Glutamatergic neuron (in vitro differentiated cells): ENCODE data around the gene LCP2. TPM values are rescaled to one million over a fixed set of nuclear protein-coding genes. Genes with fewer than 3 reads are reported as not detected.

Experiments used
- DNase-seq: peaks from one replicate; pipeline ENCODE4 v3.0.0; 2022
- H3K27ac Mint-ChIP-seq: one replicate; pipeline ENCODE4 v1.8.0; 2020; ENCODE audit warnings: mild to moderate bottlenecking, mixed read lengths, inconsistent platforms; ENCODE audit not compliant: unreplicated experiment
- H3K27me3 Mint-ChIP-seq: one replicate; pipeline ENCODE4 v1.8.0; 2020; ENCODE audit warnings: mild to moderate bottlenecking, moderate library complexity, mixed read lengths, inconsistent platforms; ENCODE audit not compliant: unreplicated experiment
- H3K36me3 Mint-ChIP-seq: one replicate; pipeline ENCODE4 v1.8.0; 2020; ENCODE audit warnings: mild to moderate bottlenecking, mixed read lengths, inconsistent platforms; ENCODE audit not compliant: unreplicated experiment
- H3K4me1 Mint-ChIP-seq: one replicate; pipeline ENCODE4 v1.8.0; 2020; ENCODE audit warnings: mild to moderate bottlenecking, low read depth, mixed read lengths, inconsistent platforms; ENCODE audit not compliant: unreplicated experiment
- H3K4me3 Mint-ChIP-seq: one replicate; pipeline ENCODE4 v1.8.0; 2020; ENCODE audit warnings: mild to moderate bottlenecking, mixed read lengths, inconsistent platforms; ENCODE audit not compliant: unreplicated experiment
- H3K9me3 Mint-ChIP-seq: one replicate; pipeline ENCODE4 v1.8.0; 2020; ENCODE audit warnings: mild to moderate bottlenecking, moderate library complexity, mixed read lengths, inconsistent platforms; ENCODE audit not compliant: unreplicated experiment
- CTCF ChIP-seq: fragments of 200-600 bp; sonication (generic); IDR thresholded peaks from one replicate; pipeline ENCODE4 v1.5.0; 2021; ENCODE audit not compliant: partially characterized antibody, unreplicated experiment
- total RNA-seq: library from RNA; stranded (reverse); fragmentation: NEBNext Ultra II Directional; extraction: Animal tissue kit (Norgen Biotek cat#: 25700); gene quantifications from one replicate; pipeline ENCODE4 v1.2.1, GENCODE V29; 2021; ENCODE audit not compliant: unreplicated experiment

Gene LCP2
- total RNA-seq, 1 donor from 2014 or later = not detected

GRCh38 chr5:170268153-170268689 lies 29.4 kb downstream of the LCP2 start:
- peak; percentile 5 for TF ChIP-seq CTCF
- no peak overlapping the region for H3K4me3 Mint-ChIP-seq
- H3K9me3 Mint-ChIP-seq = peaks cover 4% of the 10 kb centered on the region
- peaks cover 9% of the 10 kb centered on the region for H3K4me1 Mint-ChIP-seq
- H3K27ac Mint-ChIP-seq = no peak overlapping the region
- H3K36me3 Mint-ChIP-seq = no peaks in the 10 kb centered on the region
- no peak for DNase-seq
- H3K27me3 Mint-ChIP-seq = peaks cover 2% of the 10 kb centered on the region

- H3K9me3 Mint-ChIP-seq = peaks cover 4% of the 10 kb centered on the region
- H3K4me1 Mint-ChIP-seq = peaks cover 12% of the 10 kb centered on the region
- H3K36me3 Mint-ChIP-seq = no peaks in the 10 kb centered on the region
- peak; percentile 82 for TF ChIP-seq CTCF
- peak; percentile 84 for DNase-seq
- H3K4me3 Mint-ChIP-seq = no peak overlapping the region
- H3K27me3 Mint-ChIP-seq = peaks cover 2% of the 10 kb centered on the region
- no peak overlapping the region for H3K27ac Mint-ChIP-seq
These were observed 30.0 kb downstream of the LCP2 start for GRCh38 chr5:170267431-170268152.

- DNase-seq = peak; percentile 19
- H3K27me3 Mint-ChIP-seq = peaks cover 2% of the 10 kb centered on the region
- peaks cover 20% of the 10 kb centered on the region for H3K4me1 Mint-ChIP-seq
- H3K27ac Mint-ChIP-seq = no peak overlapping the region
- H3K9me3 Mint-ChIP-seq = peaks cover under 1% of the 10 kb centered on the region
- no peaks in the 10 kb centered on the region for H3K36me3 Mint-ChIP-seq
- no peak overlapping the region for H3K4me3 Mint-ChIP-seq
- TF ChIP-seq CTCF = no peak
These were observed 30.8 kb downstream of the LCP2 start for GRCh38 chr5:170266570-170267381.

GRCh38 chr5:170265522-170265921 lies 32.1 kb downstream of the LCP2 start:
- Mint-ChIP-seq H3K4me1 (peaks cover 29% of the 10 kb centered on the region), H3K27me3 (peaks cover 4% of the 10 kb centered on the region), H3K4me3 (no peak overlapping the region), H3K9me3 (peaks cover 5% of the 10 kb centered on the region), H3K36me3 (no peaks in the 10 kb centered on the region), H3K27ac (no peak overlapping the region)
- TF ChIP-seq CTCF = no peak
- no peak for DNase-seq
